OCI-LY1 (cell line): ENCODE results near the gene TOMM20.
"Not testable (repeated sequence)": the region's sequence is repeated elsewhere in the genome, so short reads cannot be mapped to it uniquely, and the experiment has no call there.

Source experiments
- CTCF ChIP-seq: fragments of 200-600 bp; sonication (generic), shearing (Covaris generic); IDR thresholded peaks from 2 replicates; pipeline ENCODE4 v1.5.1; 2017; ENCODE audit warnings: mild to moderate bottlenecking, antibody characterized with exemption, low read length, moderate library complexity, mixed read lengths
- EZH2 ChIP-seq: fragments of 200-600 bp; sonication (generic), shearing (Covaris generic); IDR thresholded peaks from 2 replicates; pipeline ENCODE4 v1.8.0; 2017; ENCODE audit warnings: borderline replicate concordance, mixed run types, mild to moderate bottlenecking, antibody characterized with exemption, low read length, moderate library complexity, mixed read lengths

GRCh38 chr1:235072577-235072976, 56.1 kb downstream of the TOMM20 start:
- not testable (repeated sequence) for TF ChIP-seq CTCF, EZH2
